Keratinocyte (primary cell): Measurements from ENCODE around the gene GNAT2. TPM values are rescaled to one million over a fixed set of nuclear protein-coding genes. Genes with fewer than 3 reads are reported as not detected.

Experiments used
- DNase-seq: peaks from one replicate; pipeline ENCODE4 v3.0.0-alpha.2; 2011; ENCODE audit warnings: low read depth, missing footprints, low spot score
- FAIRE-seq: peaks from 2 replicates; lab custom pipeline; 2011; peaks lifted over from hg19 to GRCh38; lab: Jason Lieb, UNC
- H2AFZ ChIP-seq: 2 replicates; pipeline ENCODE4 v1.6.0; 2012; ENCODE audit warnings: low read length, control low read depth, inconsistent platforms; ENCODE audit not compliant: control insufficient read depth
- H3K27ac ChIP-seq: 2 replicates; pipeline ENCODE4 v1.5.1; 2011; ENCODE audit warnings: low read length; ENCODE audit not compliant: control insufficient read depth, insufficient read depth
- H3K27me3 ChIP-seq: 3 replicates; pipeline ENCODE4 v1.6.0; 2011; ENCODE audit warnings: low read length; ENCODE audit not compliant: control insufficient read depth, insufficient read depth; ENCODE audit errors: extremely low read depth
- H3K36me3 ChIP-seq, 2 experiments: 2 replicates in 1 of 2; 3 replicates in 1 of 2; pipeline ENCODE4 v1.5.1; 2011; ENCODE audit warnings: low read length in 2 of 2, mild to moderate bottlenecking in 1 of 2; ENCODE audit not compliant: control insufficient read depth in 2 of 2, insufficient read depth in 2 of 2; ENCODE audit errors: extremely low read depth in 1 of 2
- H3K4me1 ChIP-seq: 3 replicates; pipeline ENCODE4 v1.5.1; 2011; ENCODE audit warnings: low read length; ENCODE audit not compliant: control insufficient read depth, insufficient read depth; ENCODE audit errors: extremely low read depth
- H3K4me2 ChIP-seq: 3 replicates; pipeline ENCODE4 v1.6.0; 2011; ENCODE audit warnings: low read depth, low read length; ENCODE audit not compliant: control insufficient read depth, insufficient read depth; ENCODE audit errors: extremely low read depth
- H3K4me3 ChIP-seq, 3 experiments: fragments of 200-600 bp in 1 of 3; sonication (generic) in 1 of 3; 2 replicates in 2 of 3; 3 replicates in 1 of 3; pipeline ENCODE4 v1.5.1; 2011 to 2016; ENCODE audit warnings: low read length in 3 of 3, mild to moderate bottlenecking in 3 of 3, control low read depth in 2 of 3, inconsistent platforms in 1 of 3, low read depth in 1 of 3, mixed read lengths in 1 of 3, mixed run types in 1 of 3, moderate library complexity in 1 of 3; ENCODE audit not compliant: control insufficient read depth in 2 of 3, insufficient read depth in 2 of 3; ENCODE audit errors: extremely low read depth in 1 of 3
- H3K79me2 ChIP-seq: 2 replicates; pipeline ENCODE4 v1.6.0; 2012; ENCODE audit warnings: low read length; ENCODE audit not compliant: control insufficient read depth, insufficient read depth
- H3K9ac ChIP-seq: 3 replicates; pipeline ENCODE4 v1.6.0; 2011; ENCODE audit warnings: low read length; ENCODE audit not compliant: control insufficient read depth, insufficient read depth; ENCODE audit errors: extremely low read depth
- H3K9me1 ChIP-seq: 3 replicates; pipeline ENCODE4 v1.6.0; 2011; ENCODE audit warnings: low read length; ENCODE audit not compliant: control insufficient read depth, insufficient read depth; ENCODE audit errors: extremely low read depth
- H3K9me3 ChIP-seq: 2 replicates; pipeline ENCODE4 v1.5.1; 2012; ENCODE audit warnings: low read depth, low read length; ENCODE audit not compliant: control insufficient read depth
- H4K20me1 ChIP-seq: 3 replicates; pipeline ENCODE4 v1.6.0; 2011; ENCODE audit warnings: low read length; ENCODE audit not compliant: control insufficient read depth, insufficient read depth; ENCODE audit errors: extremely low read depth
- CTCF ChIP-seq, 3 experiments: IDR thresholded peaks in 1 of 3; conservative IDR thresholded peaks in 1 of 3; optimal IDR thresholded peaks in 1 of 3; 2 replicates in 2 of 3; 3 replicates in 1 of 3; pipeline versions ENCODE3 to v1.5.1; 2011; ENCODE audit warnings: low read length in 3 of 3, mild to moderate bottlenecking in 3 of 3, moderate library complexity in 2 of 3, control low read depth in 1 of 3, inconsistent platforms in 1 of 3; ENCODE audit not compliant: insufficient read depth in 2 of 3; ENCODE audit errors: extremely low read depth in 1 of 3
- EZH2 ChIP-seq: IDR thresholded peaks from one replicate; pipeline ENCODE4 v1.6.1; 2012; ENCODE audit warnings: inconsistent platforms, mild to moderate bottlenecking, low read length, moderate library complexity
- dilution Hi-C: fragments of 300-500 bp; cut with MboI; formaldehyde crosslinking; loops from one replicate; pipeline ENCODE4 v1.7.0; 2020; ENCODE audit warnings: low sequenced_read_pairs; ENCODE audit not compliant: extremely low pct_ligation_motif_present
- polyA plus RNA-seq, 5 experiments: library from polyadenylated mRNA; depleted of rRNA in 3 of 5; stranded (reverse) in 3 of 5; stranded (forward) in 1 of 5; unstranded in 1 of 5; fragments of >200 nt; gene quantifications; 1 replicate in 1 of 5; 2 replicates in 3 of 5; 3 replicates in 1 of 5; pipeline versions ENCODE4 v1.2.1 to v1.2.3, GENCODE V29; 2011 to 2012; ENCODE audit warnings: missing spikeins in 2 of 5, low read depth in 1 of 5, low replicate concordance in 1 of 5

The GNAT2 gene
- polyA plus RNA-seq, 1 donor (not counting 4 experiments of a cell fraction or from before 2014, with no cell fraction given) = 0.17 TPM

DNA sequence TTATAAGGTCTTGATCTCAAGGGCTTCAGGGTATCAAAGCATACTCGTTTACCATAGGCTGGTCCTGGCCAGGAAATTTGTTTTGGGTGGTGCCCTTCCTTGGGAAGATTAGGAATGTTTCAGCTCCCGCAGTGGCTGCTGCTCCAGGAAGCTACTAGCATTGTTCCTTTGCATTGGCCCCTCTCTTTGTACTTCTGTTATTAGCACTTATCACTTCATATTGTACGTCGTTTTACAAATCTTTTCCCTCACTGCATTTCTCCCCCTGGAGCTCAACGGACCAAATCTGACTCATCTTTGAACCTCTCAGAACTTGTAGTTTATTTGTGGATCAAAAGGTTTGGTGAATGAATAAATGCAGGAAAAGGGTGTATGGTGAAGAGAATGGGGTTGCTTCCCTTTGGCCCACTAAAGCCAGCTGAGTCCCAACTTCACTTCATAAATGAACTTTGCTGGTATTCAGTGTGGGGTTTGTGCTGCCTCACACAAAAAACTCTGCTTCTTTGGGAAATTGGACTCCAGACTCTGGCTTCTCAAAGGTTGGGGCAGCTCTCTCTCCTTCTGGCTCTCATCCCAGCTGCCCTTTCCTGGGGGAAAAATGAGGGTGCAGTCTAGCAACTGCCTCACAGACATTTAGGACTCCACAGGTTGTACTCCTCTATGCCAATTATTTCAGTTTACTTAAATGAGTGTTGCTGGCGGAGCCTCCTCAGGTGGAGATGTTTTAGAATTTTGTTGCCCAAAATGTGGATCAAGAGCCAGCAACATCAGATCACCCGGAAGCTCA is 5.9 kb downstream of the GNAT2 start:
- H3K79me2 ChIP-seq = no peaks in the 10 kb centered on the region
- H3K4me3 ChIP-seq = no peak overlapping the region
- dilution Hi-C loops = no loop called here
- H3K27ac ChIP-seq = no peak overlapping the region
- no peak overlapping the region for H3K9ac ChIP-seq
- H4K20me1 ChIP-seq = no peaks in the 10 kb centered on the region
- H2AFZ ChIP-seq = no peak overlapping the region
- no peak for DNase-seq
- TF ChIP-seq EZH2 (no peak), CTCF (optimal IDR thresholded peaks at IDR 0.05 in 1 of 3, IDR thresholded peaks at IDR 0.05 in 1 of 3, conservative IDR thresholded peaks at IDR 0.05 in 1 of 3; ENCODE audit: extremely low read depth in 1 of 3, insufficient read depth in 2 of 3, low read length in 3 of 3) (no peak)
- FAIRE-seq = no peak
- no peaks in the 10 kb centered on the region for H3K9me1 ChIP-seq
- no peaks in the 10 kb centered on the region for H3K36me3 ChIP-seq
- H3K4me2 ChIP-seq = no peak overlapping the region
- peaks cover 13% of the 10 kb centered on the region for H3K4me1 ChIP-seq
- no peaks in the 10 kb centered on the region for H3K27me3 ChIP-seq
- H3K9me3 ChIP-seq = no peaks in the 10 kb centered on the region

GRCh38 chr1:109611308-109611990 is 8.0 kb downstream of the GNAT2 start:
- DNase-seq (no peak), FAIRE-seq (no peak)
- Histone ChIP-seq H3K27me3 (no peaks in the 10 kb centered on the region), H3K79me2 (no peaks in the 10 kb centered on the region), H3K4me1 (peaks cover 9% of the 10 kb centered on the region), H3K4me3 (no peak overlapping the region), H3K27ac (no peak overlapping the region), H3K9ac (no peak overlapping the region), H3K36me3 (no peaks in the 10 kb centered on the region), H3K9me3 (no peaks in the 10 kb centered on the region), H4K20me1 (no peaks in the 10 kb centered on the region), H2AFZ (no peak overlapping the region), H3K9me1 (no peaks in the 10 kb centered on the region), H3K4me2 (no peak overlapping the region)
- TF ChIP-seq CTCF (optimal IDR thresholded peaks at IDR 0.05 in 1 of 3, IDR thresholded peaks at IDR 0.05 in 1 of 3, conservative IDR thresholded peaks at IDR 0.05 in 1 of 3; ENCODE audit: extremely low read depth in 1 of 3, insufficient read depth in 2 of 3, low read length in 3 of 3) (no peak), EZH2 (no peak)
- dilution Hi-C loops = no loop called here
